Skeletal muscle cell (primary cell): Measurements from ENCODE around the gene OR5D16.
"Not testable (repeated sequence)": the region's sequence is repeated elsewhere in the genome, so short reads cannot be mapped to it uniquely, and the experiment has no call there.

ENCODE experiments used
- DNase-seq: peaks from one replicate; pipeline ENCODE4 v3.0.0-alpha.2; 2010; ENCODE audit warnings: low read depth
- H3K4me3 ChIP-seq: 2 replicates; pipeline ENCODE4 v1.5.1; 2011; ENCODE audit warnings: low read depth, mild to moderate bottlenecking, control low read depth, low read length, moderate library complexity

Gene OR5D16

GRCh38 chr11:55838452-55838851 lies at the start of gene OR5D16:
Gene OR5D16, plus strand, starts transcription at chr11:55838752. Its CDS starts 0 bp downstream, at chr11:55838752.
- no peak within 1 kb of the TSS for H3K4me3 ChIP-seq
- no peak for DNase-seq

- DNase-seq = no peak
- H3K4me3 ChIP-seq = no peak overlapping the region
These were observed 46.9 kb upstream of the OR5D16 start for GRCh38 chr11:55791606-55792005.

GRCh38 chr11:55793321-55793720 lies 45.2 kb upstream of the OR5D16 start:
- no peak overlapping the region for H3K4me3 ChIP-seq
- DNase-seq = no peak

- no peak within 1 kb of the TSS for H3K4me3 ChIP-seq
- no peak for DNase-seq
These were observed 43.3 kb upstream of the OR5D16 start, which contains the start of gene OR5D14 for GRCh38 chr11:55795256-55795655. Gene OR5D14, plus strand, starts transcription at chr11:55795556. Its CDS starts 0 bp downstream, at chr11:55795556.

DNA sequence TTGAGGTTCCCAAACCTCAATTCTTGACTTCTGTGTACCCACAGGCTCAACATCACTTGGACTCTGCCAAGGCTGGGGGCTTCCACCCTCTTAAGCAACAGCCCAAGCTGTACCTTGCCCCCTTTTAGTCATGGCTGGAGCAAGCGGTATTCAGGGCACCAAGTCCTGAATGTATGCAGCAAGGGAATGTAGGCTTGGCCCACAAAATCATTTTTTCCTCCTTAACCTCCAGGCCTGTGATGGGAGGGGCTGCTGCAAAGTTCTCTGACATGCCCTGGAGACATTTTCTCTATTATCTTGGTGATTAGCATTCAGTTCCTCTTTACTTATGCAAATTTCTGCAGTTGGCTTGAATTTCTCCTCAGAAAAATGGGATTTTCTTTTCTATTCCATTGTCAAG lies 32.3 kb upstream of the OR5D16 start:
- DNase-seq = no peak

DNA sequence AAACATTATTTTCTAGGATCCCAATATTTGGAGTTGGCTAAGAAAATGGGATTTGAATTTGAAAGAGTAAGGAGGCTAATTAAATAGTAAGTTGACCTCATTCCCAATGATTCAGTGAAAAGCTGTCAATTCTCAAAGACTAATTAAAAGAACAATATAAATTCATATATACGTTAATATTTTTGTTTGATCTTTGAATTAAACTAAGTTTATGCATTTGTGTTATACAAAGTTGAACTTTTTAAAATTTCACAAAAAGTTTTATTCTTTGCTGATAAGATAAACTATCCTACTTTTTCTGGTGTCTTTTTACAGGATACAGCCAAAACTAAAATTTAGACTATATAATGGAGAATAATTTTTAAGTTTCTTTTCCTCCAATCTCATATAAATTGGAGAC lies 27.5 kb upstream of the OR5D16 start, which contains the start of gene OR5L1:
OR5L1 (plus strand) TSS at position 301 of the 400 bp plus-strand sequence. CDS start 100 bp downstream, outside the sequence.
- no peak within 1 kb of the TSS for H3K4me3 ChIP-seq
- no peak for DNase-seq

More for the DNA sequence above, 32.3 kb upstream of the OR5D16 start:
- H3K4me3 ChIP-seq = no peak overlapping the region

DNA sequence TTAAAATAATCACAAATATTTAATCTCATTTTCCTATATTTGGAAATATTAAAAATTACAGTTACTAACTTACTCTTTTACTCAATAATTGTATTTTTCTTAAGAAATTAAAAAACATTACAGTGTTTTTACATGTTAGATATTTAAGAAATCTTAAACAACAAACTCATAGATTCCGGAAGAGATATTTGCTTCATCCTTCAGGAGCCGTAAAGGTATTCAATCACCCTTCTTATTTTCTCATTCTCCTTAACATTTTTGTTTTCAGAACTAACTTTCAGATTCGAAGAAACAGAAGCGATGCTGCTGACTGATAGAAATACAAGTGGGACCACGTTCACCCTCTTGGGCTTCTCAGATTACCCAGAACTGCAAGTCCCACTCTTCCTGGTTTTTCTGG lies 19.2 kb upstream of the OR5D16 start, which contains the start of gene OR5D18:
OR5D18 (plus strand) TSS at position 301 of the 400 bp plus-strand sequence; CDS start at position 301, 0 bp downstream.
- H3K4me3 ChIP-seq = no peak within 1 kb of the TSS
- DNase-seq = no peak

DNA sequence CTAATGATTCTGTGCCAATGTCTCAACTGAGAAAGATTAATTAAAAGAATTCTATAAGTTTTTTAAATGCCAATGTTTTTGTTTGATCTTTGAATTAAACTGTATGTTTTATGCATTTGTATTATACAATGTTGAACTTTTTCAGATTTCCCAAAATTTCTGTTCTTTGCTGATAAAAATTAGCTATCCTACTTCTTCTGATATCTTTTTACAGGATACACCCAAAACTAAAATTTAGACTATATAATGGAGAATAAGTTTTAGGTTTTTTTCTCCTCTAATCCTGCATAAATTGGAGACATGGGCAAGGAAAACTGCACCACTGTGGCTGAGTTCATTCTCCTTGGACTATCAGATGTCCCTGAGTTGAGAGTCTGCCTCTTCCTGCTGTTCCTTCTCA lies 11.6 kb upstream of the OR5D16 start, which contains the start of gene OR5L2:
OR5L2 (plus strand) TSS at position 301 of the 400 bp plus-strand sequence; CDS start at position 301, 0 bp downstream.
- no peak within 1 kb of the TSS for H3K4me3 ChIP-seq
- no peak for DNase-seq

- no peak for DNase-seq
- no peak overlapping the region for H3K4me3 ChIP-seq
These were observed 8.9 kb downstream of the OR5D16 start for GRCh38 chr11:55847453-55847852.

- DNase-seq = no peak
- H3K4me3 ChIP-seq = no peak overlapping the region
These were observed 10.5 kb downstream of the OR5D16 start for GRCh38 chr11:55849037-55849436.

GRCh38 chr11:55852141-55852540 lies 13.6 kb downstream of the OR5D16 start:
- H3K4me3 ChIP-seq = no peak overlapping the region
- DNase-seq = no peak

DNA sequence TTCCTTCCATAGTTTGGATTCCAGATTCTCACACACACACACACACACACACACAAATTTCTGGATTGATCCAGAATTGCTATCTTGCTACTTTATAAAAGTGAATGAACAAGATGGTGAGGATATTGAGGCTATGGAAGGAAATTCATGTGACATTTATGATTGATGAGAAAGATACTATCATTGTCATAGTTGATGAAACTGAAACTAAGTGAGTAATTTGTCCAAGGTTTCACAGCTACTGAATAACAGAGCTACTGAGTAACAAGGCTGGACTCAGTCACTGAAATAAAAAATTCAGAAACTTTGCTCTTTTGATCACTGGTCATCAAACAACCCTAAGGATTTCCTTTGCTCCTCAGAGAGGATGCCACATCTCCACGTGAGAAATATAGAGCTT lies 16.2 kb downstream of the OR5D16 start:
- H3K4me3 ChIP-seq = no peak overlapping the region
- no peak for DNase-seq

GRCh38 chr11:55867354-55867753 lies 28.8 kb downstream of the OR5D16 start:
- H3K4me3 ChIP-seq, DNase-seq: not testable (repeated sequence)

- not testable (repeated sequence) for H3K4me3 ChIP-seq
These were observed 34.2 kb downstream of the OR5D16 start for GRCh38 chr11:55872731-55873130.

DNA sequence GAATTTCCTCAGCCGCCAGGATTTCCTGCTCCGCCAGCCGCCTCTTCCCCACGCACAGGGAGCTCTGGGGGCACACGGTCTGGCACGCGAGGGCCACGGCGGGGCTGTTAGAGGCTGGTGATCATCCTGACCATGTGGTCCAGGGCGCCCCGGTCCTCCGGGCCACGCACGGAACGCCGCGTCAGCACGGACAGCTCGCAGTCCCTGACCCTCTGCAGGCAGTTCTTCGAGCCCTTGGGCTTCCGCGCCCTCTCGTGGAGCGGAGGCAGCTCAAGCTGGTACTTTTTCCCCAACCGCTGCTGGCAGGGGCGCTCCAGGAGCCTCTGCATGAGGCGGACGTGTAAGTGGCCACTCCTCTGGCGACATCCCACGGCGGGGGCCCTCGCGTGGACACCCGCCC lies 34.6 kb downstream of the OR5D16 start:
- not testable (repeated sequence) for H3K4me3 ChIP-seq, DNase-seq

More at GRCh38 chr11:55872731-55873130, 34.2 kb downstream of the OR5D16 start:
- not testable (repeated sequence) for DNase-seq

DNA sequence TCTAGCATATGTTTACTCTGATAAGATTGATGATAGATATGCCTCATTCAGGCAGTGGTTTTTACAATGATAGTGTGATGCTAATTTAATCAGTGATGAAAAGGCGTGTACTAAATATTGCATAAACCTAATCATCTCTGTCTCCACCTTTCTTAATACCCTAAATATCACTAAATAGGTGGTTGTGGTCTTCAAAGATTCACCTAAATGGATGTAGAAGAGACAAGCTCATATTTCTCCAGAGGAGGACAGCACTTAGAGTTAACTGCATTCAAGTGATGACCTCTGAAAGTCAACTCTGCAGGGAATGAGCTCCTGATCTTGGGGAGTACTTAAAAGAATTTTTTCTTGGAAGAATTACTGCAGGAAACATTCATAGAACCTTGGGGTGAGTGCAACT lies 44.4 kb downstream of the OR5D16 start, which contains the start of gene TRIM51:
TRIM51 (plus strand) TSS at position 301 of the 400 bp plus-strand sequence. CDS start 2,132 bp downstream, outside the sequence.
- DNase-seq, H3K4me3 ChIP-seq: not testable (repeated sequence)

GRCh38 chr11:55884995-55885394 lies 46.4 kb downstream of the OR5D16 start:
- not testable (repeated sequence) for DNase-seq

DNA sequence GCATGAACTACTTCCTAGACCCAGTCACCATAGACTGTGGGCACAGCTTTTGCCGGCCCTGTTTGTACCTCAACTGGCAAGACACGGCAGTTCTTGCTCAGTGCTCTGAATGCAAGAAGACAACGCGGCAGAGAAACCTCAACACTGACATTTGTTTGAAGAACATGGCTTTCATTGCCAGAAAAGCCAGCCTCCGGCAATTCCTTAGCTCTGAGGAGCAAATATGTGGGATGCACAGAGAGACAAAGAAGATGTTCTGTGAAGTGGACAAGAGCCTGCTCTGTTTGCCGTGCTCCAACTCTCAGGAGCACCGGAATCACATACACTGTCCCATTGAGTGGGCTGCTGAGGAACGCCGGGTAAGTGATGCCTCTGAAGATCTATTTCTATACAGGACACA lies 46.9 kb downstream of the OR5D16 start:
- not testable (repeated sequence) for DNase-seq, H3K4me3 ChIP-seq

More at GRCh38 chr11:55884995-55885394, 46.4 kb downstream of the OR5D16 start:
- H3K4me3 ChIP-seq = not testable (repeated sequence)
